Esophagus muscularis mucosa (tissue), 4 donors: ENCODE measurements around the gene RNH1. TPM values are rescaled to one million over a fixed set of nuclear protein-coding genes. Genes with fewer than 3 reads are reported as not detected.

Experiments used
- DNase-seq: peaks from one replicate; pipeline ENCODE4 v3.0.0-alpha.2; 2017; ENCODE audit errors: extremely low spot score
- H3K27ac ChIP-seq, 4 donors: fragments of 200-600 bp; sonication (generic); replicated peaks in 1 of 4; 1 replicate in 3 of 4; 2 replicates in 1 of 4; pipeline ENCODE4 v1.5.1; 2016 to 2019; ENCODE audit warnings: mild to moderate bottlenecking in 1 of 4
- H3K27me3 ChIP-seq, 4 donors: fragments of 200-600 bp; sonication (generic); one replicate each; pipeline versions ENCODE4 v1.5.1 to v1.6.0; 2016 to 2019
- H3K36me3 ChIP-seq, 4 donors: fragments of 200-600 bp; sonication (generic); one replicate each; pipeline ENCODE4 v1.5.1; 2016 to 2019
- H3K4me1 ChIP-seq, 4 donors: fragments of 200-600 bp; sonication (generic); one replicate each; pipeline ENCODE4 v1.5.1; 2016 to 2019
- H3K4me3 ChIP-seq, 4 donors: fragments of 200-600 bp; sonication (generic); 1 replicate in 2 of 4; 2 replicates in 2 of 4; pipeline ENCODE4 v1.5.1; 2016 to 2019; ENCODE audit warnings: mild to moderate bottlenecking in 4 of 4, moderate library complexity in 1 of 4
- H3K9me3 ChIP-seq, 4 donors: fragments of 200-600 bp; sonication (generic); 1 replicate in 3 of 4; 2 replicates in 1 of 4; pipeline ENCODE4 v1.5.1; 2016 to 2019
- EP300 ChIP-seq: sonication (generic); formaldehyde crosslinking; IDR thresholded peaks from one replicate; pipeline ENCODE4 v1.6.1; 2017; ENCODE audit warnings: antibody characterized with exemption
- POLR2A ChIP-seq: fragments of 450-650 bp; IDR thresholded peaks from one replicate; pipeline ENCODE4 v1.6.1; 2017; ENCODE audit warnings: antibody characterized with exemption, moderate library complexity, mild to moderate bottlenecking, low read depth
- POLR2AphosphoS5 ChIP-seq, 2 donors: sonication (generic); formaldehyde crosslinking; IDR thresholded peaks; one replicate each; pipeline ENCODE4 v1.6.1; 2017; ENCODE audit warnings: antibody characterized with exemption in 2 of 2
- WGBS: methylation state at CpG from one replicate; pipeline ENCODE4 v1.1.5; 2018; 5-methylcytosine and 5-hydroxymethylcytosine counted together
- intact Hi-C: fragments of 100-400 bp; cut with DNase I; formaldehyde crosslinking; loops from one replicate; pipeline ENCODE4 v1.15.1; 2023
- total RNA-seq, 4 donors: library from RNA; depleted of rRNA; stranded (reverse); fragments of >200 nt; gene quantifications; one replicate each; pipeline versions ENCODE4 v1.1.0 to v1.2.1, GENCODE V29; 2016
- TF ChIP-seq, protein P1 (sequence below), 3 experiments: fragments of 200-600 bp in 2 of 3; fragments of 450-650 bp in 1 of 3; sonication (generic) in 2 of 3; IDR thresholded peaks; one replicate each; pipeline ENCODE4 v1.5.1; 2017 to 2019; ENCODE audit warnings: antibody characterized with exemption in 3 of 3, mild to moderate bottlenecking in 2 of 3, moderate library complexity in 1 of 3

The RNH1 gene
- total RNA-seq, 4 donors from 2014 or later: 280 to 367 (median 334) TPM

DNA sequence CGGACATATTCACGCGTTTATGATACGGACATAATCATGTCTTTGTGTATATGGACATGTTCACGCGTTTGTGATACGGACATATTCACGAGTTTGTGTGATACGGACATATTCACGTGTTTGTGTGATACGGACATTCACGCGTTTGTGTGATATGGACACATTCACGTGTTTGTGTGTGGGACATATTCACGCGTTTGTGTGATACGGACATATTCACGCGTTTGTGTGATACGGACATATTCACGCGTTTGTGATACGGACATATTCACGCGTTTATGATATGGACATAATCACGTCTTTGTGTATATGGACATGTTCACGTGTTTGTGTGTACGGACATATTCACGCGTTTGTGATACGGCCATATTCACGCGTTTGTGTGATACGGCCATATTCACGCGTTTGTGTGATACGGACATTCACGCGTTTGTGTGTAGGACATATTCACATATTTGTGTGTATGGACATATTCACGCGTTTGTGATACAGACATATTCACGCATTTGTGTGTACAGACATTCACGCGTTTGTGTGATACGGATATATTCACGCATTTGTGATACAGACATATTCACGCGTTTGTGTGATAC is 32.0 kb downstream of the RNH1 start:
- no peak overlapping the region for H3K27ac ChIP-seq
- intact Hi-C loops: no loop called here
- H3K27me3 ChIP-seq: no peaks in the 10 kb centered on the region
- H3K4me3 ChIP-seq: no peak overlapping the region
- no peak for DNase-seq
- H3K4me1 ChIP-seq: peaks cover 9 to 14% (median 13%) of the 10 kb centered on the region in 4 donors
- no peaks in the 10 kb centered on the region for H3K9me3 ChIP-seq
- TF ChIP-seq POLR2AphosphoS5 (IDR thresholded peaks at IDR 0.05) (no peak), EP300 (no peak), POLR2A (no peak)
- TF ChIP-seq, protein P1, sequence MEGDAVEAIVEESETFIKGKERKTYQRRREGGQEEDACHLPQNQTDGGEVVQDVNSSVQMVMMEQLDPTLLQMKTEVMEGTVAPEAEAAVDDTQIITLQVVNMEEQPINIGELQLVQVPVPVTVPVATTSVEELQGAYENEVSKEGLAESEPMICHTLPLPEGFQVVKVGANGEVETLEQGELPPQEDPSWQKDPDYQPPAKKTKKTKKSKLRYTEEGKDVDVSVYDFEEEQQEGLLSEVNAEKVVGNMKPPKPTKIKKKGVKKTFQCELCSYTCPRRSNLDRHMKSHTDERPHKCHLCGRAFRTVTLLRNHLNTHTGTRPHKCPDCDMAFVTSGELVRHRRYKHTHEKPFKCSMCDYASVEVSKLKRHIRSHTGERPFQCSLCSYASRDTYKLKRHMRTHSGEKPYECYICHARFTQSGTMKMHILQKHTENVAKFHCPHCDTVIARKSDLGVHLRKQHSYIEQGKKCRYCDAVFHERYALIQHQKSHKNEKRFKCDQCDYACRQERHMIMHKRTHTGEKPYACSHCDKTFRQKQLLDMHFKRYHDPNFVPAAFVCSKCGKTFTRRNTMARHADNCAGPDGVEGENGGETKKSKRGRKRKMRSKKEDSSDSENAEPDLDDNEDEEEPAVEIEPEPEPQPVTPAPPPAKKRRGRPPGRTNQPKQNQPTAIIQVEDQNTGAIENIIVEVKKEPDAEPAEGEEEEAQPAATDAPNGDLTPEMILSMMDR (IDR thresholded peaks at IDR 0.05): no peak
- 93% methylated on average over 48 of the region's 48 CpGs for WGBS
- H3K36me3 ChIP-seq: peaks cover 0 to 12% (median 9%) of the 10 kb centered on the region in 4 donors

DNA sequence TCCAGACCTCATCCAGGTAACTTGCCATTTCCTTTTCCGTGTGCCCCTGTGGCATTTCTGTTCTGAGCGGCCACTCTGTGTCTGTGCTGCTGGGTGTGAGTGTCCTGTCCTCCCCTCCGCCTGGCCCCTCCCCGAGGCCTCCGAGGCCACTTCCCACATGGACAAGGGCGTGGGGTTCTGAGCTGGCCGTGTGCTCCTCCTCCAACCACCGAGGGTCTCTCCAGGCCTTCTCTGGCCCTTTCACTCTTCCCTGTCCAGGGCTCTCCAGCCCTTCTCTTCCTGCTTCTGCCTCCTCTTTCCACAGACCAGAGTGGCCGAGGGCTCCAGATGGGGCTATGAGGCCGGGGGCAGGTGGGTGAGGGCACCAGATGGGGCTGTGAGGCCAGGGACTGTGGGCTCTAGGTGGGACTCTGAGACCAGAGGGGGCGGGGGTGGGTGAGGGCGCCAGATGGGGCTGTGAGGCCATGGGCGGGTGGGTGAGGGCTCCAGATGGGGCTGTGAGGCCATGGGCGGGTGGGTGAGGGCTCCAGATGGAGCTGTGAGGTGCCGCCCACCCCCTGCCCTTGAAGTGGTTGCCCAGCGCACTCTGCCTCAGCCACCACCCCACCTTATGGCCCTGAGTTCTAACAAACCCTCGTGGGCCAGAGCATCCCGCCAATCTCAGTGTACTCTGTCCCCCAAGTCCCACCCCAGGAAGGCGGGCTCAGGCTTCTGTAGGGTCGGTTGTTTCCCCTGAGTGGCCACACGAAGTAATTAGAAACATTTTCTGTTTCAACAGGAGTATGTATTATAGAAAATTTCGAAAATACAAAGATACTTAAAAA is 32.9 kb downstream of the RNH1 start:
- DNase-seq: no peak
- H3K4me1 ChIP-seq: peaks cover 17 to 23% (median 20%) of the 10 kb centered on the region in 4 donors
- intact Hi-C loops: no loop called here
- 94% methylated on average over 22 of the region's 22 CpGs for WGBS
- H3K9me3 ChIP-seq: no peaks in the 10 kb centered on the region
- TF ChIP-seq, protein P1 (IDR thresholded peaks at IDR 0.05): no peak
- no peak for TF ChIP-seq POLR2AphosphoS5 (IDR thresholded peaks at IDR 0.05)
- TF ChIP-seq POLR2A: no peak
- TF ChIP-seq EP300: no peak
- no peaks in the 10 kb centered on the region for H3K27me3 ChIP-seq
- H3K36me3 ChIP-seq: peaks cover 0 to 9% (median 4%) of the 10 kb centered on the region in 4 donors
- no peak overlapping the region for H3K27ac ChIP-seq
- no peak overlapping the region for H3K4me3 ChIP-seq

DNA sequence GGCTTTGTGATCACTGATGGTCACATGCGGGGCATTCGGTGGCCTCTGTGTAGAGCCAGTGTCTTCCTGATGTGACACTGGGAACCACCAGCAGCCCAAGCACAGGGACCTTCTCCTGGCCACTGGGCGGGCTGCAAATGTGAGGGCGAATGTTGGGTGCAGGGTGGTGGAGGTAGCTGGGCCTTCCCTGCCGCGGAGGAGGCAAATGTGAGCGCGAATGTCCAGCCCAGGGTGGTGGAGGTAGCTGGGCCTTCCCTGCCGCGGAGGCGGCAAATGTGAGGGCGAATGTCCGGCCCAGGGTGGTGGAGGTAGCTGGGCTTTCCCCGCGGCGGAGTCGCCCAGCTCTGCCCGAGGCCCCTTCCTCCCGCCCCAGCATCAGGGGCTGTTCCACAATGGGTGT is 33.6 kb downstream of the RNH1 start:
- no peak for DNase-seq
- 92% methylated on average over 15 of the region's 19 CpGs for WGBS
- H3K9me3 ChIP-seq: no peaks in the 10 kb centered on the region
- H3K36me3 ChIP-seq: peaks cover 0 to 5% (median 0%) of the 10 kb centered on the region in 4 donors
- no peak for TF ChIP-seq EP300
- no peak for TF ChIP-seq POLR2A
- no peak for TF ChIP-seq POLR2AphosphoS5 (IDR thresholded peaks at IDR 0.05)
- TF ChIP-seq, protein P1 (IDR thresholded peaks at IDR 0.05): no peak
- H3K27ac ChIP-seq: no peak overlapping the region
- H3K4me1 ChIP-seq: peaks cover 18 to 30% (median 27%) of the 10 kb centered on the region in 4 donors
- no peak overlapping the region for H3K4me3 ChIP-seq
- intact Hi-C loops: no loop called here
- no peaks in the 10 kb centered on the region for H3K27me3 ChIP-seq

DNA sequence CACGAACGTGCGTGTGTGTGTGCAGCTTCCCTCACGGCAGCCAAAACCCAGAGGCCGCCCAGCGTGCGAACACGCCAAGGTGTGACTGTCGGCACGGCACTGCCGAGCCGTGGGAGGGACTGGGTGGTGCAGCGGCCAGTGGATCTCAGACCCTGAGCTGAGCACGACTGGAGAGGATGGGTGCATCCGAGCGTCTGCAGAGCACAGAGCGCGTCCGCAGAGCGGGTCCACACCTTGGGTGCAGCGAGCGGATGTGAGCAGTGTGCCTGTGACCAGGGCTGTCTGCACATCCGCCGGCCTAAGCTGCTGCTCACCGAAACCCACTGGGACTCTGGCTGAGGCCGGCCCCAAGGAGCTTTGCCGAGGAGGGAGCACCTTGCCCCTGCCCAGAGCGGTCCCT is 34.2 kb downstream of the RNH1 start:
- WGBS: 93% methylated on average over 27 of the region's 28 CpGs

More for the DNA sequence above, 34.2 kb downstream of the RNH1 start:
- TF ChIP-seq POLR2A (no peak), EP300 (no peak), POLR2AphosphoS5 (IDR thresholded peaks at IDR 0.05) (no peak)
- TF ChIP-seq, protein P1 (IDR thresholded peaks at IDR 0.05): no peak
- Histone ChIP-seq H3K27ac (no peak overlapping the region), H3K36me3 (peaks cover 0 to 5% (median 0%) of the 10 kb centered on the region in 4 donors), H3K9me3 (no peaks in the 10 kb centered on the region), H3K4me1 (peaks cover 18 to 36% (median 31%) of the 10 kb centered on the region in 4 donors), H3K27me3 (no peaks in the 10 kb centered on the region), H3K4me3 (no peak overlapping the region)
- DNase-seq: no peak
- intact Hi-C loops: no loop called here
